H1 (cell line): ENCODE data around the gene GPC6. TPM values are rescaled to one million over a fixed set of nuclear protein-coding genes. Genes with fewer than 3 reads are reported as not detected.

Experiments used
- CTCF ChIA-PET: fragments of 300-600 bp; sonication (Branson Sonifier 250); formaldehyde crosslinking; loops from one replicate; lab custom pipeline; 2021; ENCODE audit not compliant: partially characterized antibody; lab: Charles Lee
- POLR2A ChIA-PET: fragments of 300-600 bp; sonication (Branson Sonifier 250); formaldehyde crosslinking; loops from one replicate; lab custom pipeline; 2021; ENCODE audit warnings: inconsistent platforms; ENCODE audit not compliant: partially characterized antibody; lab: Charles Lee
- DNase-seq, 2 experiments: peaks; one replicate each; pipeline versions ENCODE4 v3.0.0 to v3.0.0-alpha.2; 2010 to 2022; ENCODE audit warnings: low spot score in 2 of 2, low read depth in 1 of 2, mixed read lengths in 1 of 2
- FAIRE-seq: peaks from 2 replicates; lab custom pipeline; 2011; peaks lifted over from hg19 to GRCh38; lab: Jason Lieb, UNC
- H2AFZ ChIP-seq: 2 replicates; pipeline ENCODE4 v1.8.1; 2012; ENCODE audit warnings: low read length, inconsistent platforms
- H2AK5ac ChIP-seq: 2 replicates; pipeline ENCODE4 v1.6.1; 2013; ENCODE audit warnings: low read depth, low read length
- H2BK120ac ChIP-seq: replicated peaks from 2 replicates; pipeline ENCODE3; 2013; ENCODE audit warnings: low read depth, low read length, inconsistent platforms
- H2BK12ac ChIP-seq: 2 replicates; pipeline ENCODE4 v1.6.1; 2013; ENCODE audit warnings: low read depth, low read length
- H2BK15ac ChIP-seq: 2 replicates; pipeline ENCODE4 v1.6.1; 2013; ENCODE audit warnings: low read length
- H2BK20ac ChIP-seq: 2 replicates; pipeline ENCODE4 v1.6.1; 2013; ENCODE audit warnings: low read length
- H2BK5ac ChIP-seq: 2 replicates; pipeline ENCODE4 v1.6.1; 2013; ENCODE audit warnings: low read depth, low read length
- H3K14ac ChIP-seq: 2 replicates; pipeline ENCODE4 v1.6.1; 2013; ENCODE audit warnings: inconsistent platforms; ENCODE audit not compliant: insufficient read length
- H3K18ac ChIP-seq: 2 replicates; pipeline ENCODE4 v1.6.1; 2013; ENCODE audit warnings: low read length; ENCODE audit errors: extremely low read depth
- H3K23ac ChIP-seq: 2 replicates; pipeline ENCODE4 v1.6.1; 2013; ENCODE audit warnings: inconsistent platforms; ENCODE audit not compliant: insufficient read length
- H3K23me2 ChIP-seq: 2 replicates; pipeline ENCODE4 v1.6.1; 2013; ENCODE audit warnings: low read depth, low read length
- H3K27ac ChIP-seq: 2 replicates; pipeline ENCODE4 v1.6.1; 2011; ENCODE audit warnings: low read depth, low read length, inconsistent platforms
- H3K27me3 ChIP-seq, 4 experiments: replicated peaks in 1 of 4; 1 replicate in 1 of 4; 2 replicates in 3 of 4; pipeline versions ENCODE4 v1.6.1 to v1.8.1; 2011 to 2013; ENCODE audit warnings: low read length in 3 of 4, mild to moderate bottlenecking in 3 of 4, inconsistent platforms in 2 of 4, mixed read lengths in 2 of 4, moderate library complexity in 1 of 4; ENCODE audit not compliant: control insufficient read depth in 3 of 4, insufficient read depth in 3 of 4; ENCODE audit errors: extremely low read depth in 1 of 4
- H3K36me3 ChIP-seq, 4 experiments: 2 replicates each; pipeline versions ENCODE4 v1.6.1 to v1.8.1; 2011 to 2013; ENCODE audit warnings: mild to moderate bottlenecking in 4 of 4, low read length in 3 of 4, moderate library complexity in 2 of 4, control low read depth in 1 of 4, inconsistent platforms in 1 of 4; ENCODE audit not compliant: insufficient read depth in 4 of 4, control insufficient read depth in 2 of 4
- H3K4ac ChIP-seq: replicated peaks from 2 replicates; pipeline ENCODE3; 2013; ENCODE audit warnings: low read length, low read depth, mixed read lengths, inconsistent platforms; ENCODE audit not compliant: insufficient read length
- H3K4me1 ChIP-seq, 4 experiments: replicated peaks in 1 of 4; 1 replicate in 1 of 4; 2 replicates in 3 of 4; pipeline versions ENCODE4 v1.6.1 to v1.8.1; 2011 to 2013; ENCODE audit warnings: low read length in 3 of 4, inconsistent platforms in 2 of 4, mixed read lengths in 1 of 4; ENCODE audit not compliant: insufficient read depth in 4 of 4, control insufficient read depth in 3 of 4
- H3K4me2 ChIP-seq, 2 experiments: 2 replicates each; pipeline versions ENCODE4 v1.6.1 to v1.8.1; 2011 to 2013; ENCODE audit warnings: low read depth in 2 of 2, low read length in 2 of 2, control low read depth in 1 of 2, inconsistent platforms in 1 of 2, mild to moderate bottlenecking in 1 of 2; ENCODE audit not compliant: insufficient read depth in 1 of 2
- H3K4me3 ChIP-seq, 4 experiments: fragments of 200-600, 300-600 bp in 1 of 4; sonication (generic), shearing (Covaris generic), sonication (Bioruptor Twin) in 1 of 4; 2 replicates each; pipeline versions ENCODE4 v1.5.1 to v1.8.1; 2011 to 2016; ENCODE audit warnings: low read length in 4 of 4, low read depth in 3 of 4, control low read depth in 2 of 4, inconsistent platforms in 2 of 4, mild to moderate bottlenecking in 2 of 4, mixed read lengths in 1 of 4, moderate library complexity in 1 of 4; ENCODE audit not compliant: insufficient read depth in 2 of 4; ENCODE audit errors: extremely low read depth in 1 of 4
- H3K56ac ChIP-seq: replicated peaks from 2 replicates; pipeline ENCODE3; 2013; ENCODE audit warnings: low read depth, mild to moderate bottlenecking, mixed read lengths, low read length, inconsistent platforms; ENCODE audit not compliant: insufficient read length
- H3K79me1 ChIP-seq: 2 replicates; pipeline ENCODE4 v1.6.1; 2013; ENCODE audit warnings: low read depth, low read length, control low read depth
- H3K79me2 ChIP-seq, 2 experiments: 2 replicates each; pipeline versions ENCODE4 v1.6.1 to v1.8.1; 2012 to 2013; ENCODE audit warnings: low read length in 2 of 2, mild to moderate bottlenecking in 2 of 2, inconsistent platforms in 1 of 2; ENCODE audit not compliant: insufficient read depth in 2 of 2, control insufficient read depth in 1 of 2
- H3K9ac ChIP-seq, 4 experiments: replicated peaks in 1 of 4; 1 replicate in 1 of 4; 2 replicates in 3 of 4; pipeline versions ENCODE4 v1.6.1 to v1.8.1; 2011 to 2013; ENCODE audit warnings: low read depth in 3 of 4, low read length in 3 of 4, control low read depth in 2 of 4, mild to moderate bottlenecking in 2 of 4, moderate library complexity in 2 of 4, inconsistent platforms in 1 of 4; ENCODE audit errors: extremely low read depth in 1 of 4
- H3K9me3 ChIP-seq, 2 experiments: 2 replicates each; pipeline versions ENCODE4 v1.6.1 to v1.8.1; 2012 to 2013; ENCODE audit warnings: mild to moderate bottlenecking in 2 of 2, moderate library complexity in 2 of 2, control low read depth in 1 of 2, inconsistent platforms in 1 of 2, low read depth in 1 of 2, low read length in 1 of 2, mixed read lengths in 1 of 2; ENCODE audit not compliant: insufficient read depth in 2 of 2
- H4K20me1 ChIP-seq, 2 experiments: replicated peaks in 1 of 2; 2 replicates each; pipeline versions ENCODE3 to v1.8.1; 2011 to 2013; ENCODE audit warnings: inconsistent platforms in 2 of 2, low read length in 2 of 2, mild to moderate bottlenecking in 1 of 2; ENCODE audit not compliant: insufficient read depth in 2 of 2, control insufficient read depth in 1 of 2
- H4K5ac ChIP-seq: 2 replicates; pipeline ENCODE4 v1.6.1; 2013; ENCODE audit warnings: low read length, low read depth, mixed read lengths, inconsistent platforms; ENCODE audit not compliant: insufficient read length
- H4K8ac ChIP-seq: 2 replicates; pipeline ENCODE4 v1.8.0; 2013; ENCODE audit warnings: mild to moderate bottlenecking, moderate library complexity, low read length, inconsistent platforms; ENCODE audit not compliant: insufficient read depth; ENCODE audit errors: extremely low read depth
- H4K91ac ChIP-seq: replicated peaks from 2 replicates; pipeline ENCODE3; 2013; ENCODE audit warnings: low read length, mixed read lengths, inconsistent platforms; ENCODE audit not compliant: insufficient read length
- HDAC2 ChIP-seq, 2 experiments: fragments of 300-600 bp in 1 of 2; sonication (generic) in 1 of 2; IDR thresholded peaks; 2 replicates each; pipeline ENCODE4 v1.6.1; 2011 to 2012; ENCODE audit warnings: low read depth in 2 of 2, low read length in 2 of 2, mild to moderate bottlenecking in 2 of 2, moderate library complexity in 2 of 2, borderline replicate concordance in 1 of 2, inconsistent platforms in 1 of 2
- HDAC6 ChIP-seq: IDR thresholded peaks from one replicate; pipeline ENCODE4 v1.7.1; 2012; ENCODE audit warnings: low read depth, mild to moderate bottlenecking, inconsistent platforms, low read length, moderate library complexity
- KDM1A ChIP-seq: fragments of 200-600, 300-600 bp; sonication (generic); IDR thresholded peaks from 2 replicates; pipeline ENCODE4 v1.7.1; 2016; ENCODE audit warnings: mild to moderate bottlenecking, low read length, borderline replicate concordance
- RXRA ChIP-seq: IDR thresholded peaks from 2 replicates; pipeline ENCODE4 v1.6.1; 2011; ENCODE audit warnings: low read depth, mild to moderate bottlenecking, low read length, moderate library complexity; ENCODE audit not compliant: insufficient read depth
- SRF ChIP-seq: IDR thresholded peaks from 2 replicates; pipeline ENCODE4 v1.6.1; 2011; ENCODE audit warnings: mild to moderate bottlenecking, low read depth, low read length, moderate library complexity
- WGBS, 2 experiments: shearing (Covaris generic) in 1 of 2; methylation state at CpG; one replicate each; pipeline versions ENCODE4 v1.1.6 to v1.1.7; 2013 to 2015; ENCODE audit warnings: low lambda C conversion rate in 2 of 2, mixed read lengths in 2 of 2, inconsistent platforms in 1 of 2, low coverage in 1 of 2, missing lambda C conversion rate in 1 of 2; ENCODE audit not compliant: insufficient replicate concordance in 2 of 2, insufficient coverage in 1 of 2, insufficient read length in 1 of 2; ENCODE audit errors: extremely low coverage in 1 of 2, missing lambda C conversion rate in 1 of 2; 5-methylcytosine and 5-hydroxymethylcytosine counted together
- polyA plus RNA-seq, 7 experiments: library from polyadenylated mRNA; depleted of rRNA in 3 of 7; stranded (reverse) in 5 of 7; unstranded in 2 of 7; fragments of >200 nt in 5 of 7; fragments of 200-250 nt in 2 of 7; gene quantifications; 1 replicate in 5 of 7; 2 replicates in 1 of 7; 4 replicates in 1 of 7; pipeline versions ENCODE4 v1.2.1 to v1.2.3, GENCODE V29; 2011 to 2013; ENCODE audit warnings: missing spikeins in 2 of 7, mixed read lengths in 2 of 7
- total RNA-seq: library from RNA; stranded (reverse); fragmentation: NEBNext Ultra II Directional; extraction: Animal tissue kit (Norgen Biotek cat#: 25700); gene quantifications from 2 replicates; pipeline ENCODE4 v1.2.1, GENCODE V29; 2021
- TF ChIP-seq, protein P1 (sequence below): IDR thresholded peaks from 2 replicates; pipeline ENCODE4 v1.6.1; 2011; ENCODE audit warnings: low read depth, mild to moderate bottlenecking, low read length; ENCODE audit not compliant: insufficient read depth

The GPC6 gene
- total and polyA plus RNA-seq, 2 of the 8 experiments (the other 6 are each of a cell fraction or from before 2014, with no cell fraction given): 5.4 to 12.0 TPM

DNA sequence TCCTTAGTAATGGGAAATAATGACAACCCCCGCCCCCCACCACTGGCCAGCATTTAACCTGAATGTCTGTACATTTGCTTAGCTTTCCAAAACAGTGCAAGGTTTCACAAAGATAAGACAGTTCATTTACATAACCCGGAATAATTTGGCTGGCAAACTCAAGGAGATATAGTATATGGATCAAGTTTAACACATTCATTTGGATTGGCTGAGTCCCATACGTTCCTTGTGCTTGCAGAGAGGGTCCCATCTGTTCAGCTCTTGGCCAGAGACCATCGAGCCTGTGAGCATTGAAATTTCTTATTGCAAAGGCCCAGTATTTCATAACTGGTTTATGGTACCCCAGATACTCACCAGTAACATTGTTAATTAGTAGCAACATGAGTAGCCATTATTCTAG lies 116.5 kb downstream of the GPC6 start:
- FAIRE-seq: no peak

More for the DNA sequence above, 116.5 kb downstream of the GPC6 start:
- Histone ChIP-seq H3K18ac (no peak overlapping the region), H3K27ac (no peak overlapping the region), H2AFZ (no peak overlapping the region), H3K4me1 (no peaks in the 10 kb centered on the region; a peak in 1 of 7 replicates), H3K23ac (no peak overlapping the region), H3K4me3 (no peak overlapping the region), H3K27me3 (no peaks in the 10 kb centered on the region), H3K79me1 (no peaks in the 10 kb centered on the region), H3K36me3 (no peaks in the 10 kb centered on the region), H2BK12ac (no peak overlapping the region)
- POLR2A ChIA-PET: no interaction called here
- no peak for DNase-seq
- TF ChIP-seq, protein P1, sequence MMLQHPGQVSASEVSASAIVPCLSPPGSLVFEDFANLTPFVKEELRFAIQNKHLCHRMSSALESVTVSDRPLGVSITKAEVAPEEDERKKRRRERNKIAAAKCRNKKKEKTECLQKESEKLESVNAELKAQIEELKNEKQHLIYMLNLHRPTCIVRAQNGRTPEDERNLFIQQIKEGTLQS: no peak
- TF ChIP-seq HDAC2 (IDR thresholded peaks at IDR 0.05; ENCODE audit: borderline replicate concordance in 1 of 2, low read depth in 2 of 2, low read length in 2 of 2) (no peak), HDAC6 (no peak), KDM1A (no peak), RXRA (no peak), SRF (no peak)
- TF ChIP-seq, all 59 proteins: peak for 0
- H4K91ac ChIP-seq: no peak overlapping the region
- no peak overlapping the region for H2AK5ac ChIP-seq
- no peak overlapping the region for H2BK15ac ChIP-seq
- H3K9me3 ChIP-seq: peaks cover 0 to 3% of the 10 kb centered on the region in 2 experiments; a peak in 1 of 4 replicates
- H3K14ac ChIP-seq: no peak overlapping the region
- no peak overlapping the region for H2BK20ac ChIP-seq
- H3K23me2 ChIP-seq: no peaks in the 10 kb centered on the region
- 91% methylated on average over 4 of the region's 4 CpGs; no CpG with 5 or more reads in 1 of the 2 experiments for WGBS, 2 experiments
- no peak overlapping the region for H4K8ac ChIP-seq
- H2BK120ac ChIP-seq: no peak overlapping the region
- CTCF ChIA-PET: interaction anchor here (0.7 to 1.4 kb wide), 2 partner anchors 10 to 13 kb away, joined by 3 to 4 read pairs; no protein-coding TSS in a partner anchor
- H3K79me2 ChIP-seq: peaks cover 0 to 5% of the 10 kb centered on the region in 2 experiments; a peak in 2 of 4 replicates
- H2BK5ac ChIP-seq: no peak overlapping the region
- no peak overlapping the region for H4K5ac ChIP-seq
- H3K9ac ChIP-seq: no peak overlapping the region
- no peak overlapping the region for H3K56ac ChIP-seq
- no peak overlapping the region for H3K4ac ChIP-seq
- H3K4me2 ChIP-seq: no peak overlapping the region
- no peaks in the 10 kb centered on the region for H4K20me1 ChIP-seq
